GM12872 (cell line): ENCODE results near the gene LAT.

Experiments used
- TF ChIP-seq, protein P1 (sequence below): IDR thresholded peaks from 3 replicates; pipeline ENCODE4 v1.5.1; 2011; ENCODE audit warnings: low read depth, mild to moderate bottlenecking, low read length, moderate library complexity; ENCODE audit not compliant: insufficient read depth

Gene LAT

GRCh38 chr16:28987170-28987853 lies 2.5 kb downstream of the LAT start:
- TF ChIP-seq, protein P1, sequence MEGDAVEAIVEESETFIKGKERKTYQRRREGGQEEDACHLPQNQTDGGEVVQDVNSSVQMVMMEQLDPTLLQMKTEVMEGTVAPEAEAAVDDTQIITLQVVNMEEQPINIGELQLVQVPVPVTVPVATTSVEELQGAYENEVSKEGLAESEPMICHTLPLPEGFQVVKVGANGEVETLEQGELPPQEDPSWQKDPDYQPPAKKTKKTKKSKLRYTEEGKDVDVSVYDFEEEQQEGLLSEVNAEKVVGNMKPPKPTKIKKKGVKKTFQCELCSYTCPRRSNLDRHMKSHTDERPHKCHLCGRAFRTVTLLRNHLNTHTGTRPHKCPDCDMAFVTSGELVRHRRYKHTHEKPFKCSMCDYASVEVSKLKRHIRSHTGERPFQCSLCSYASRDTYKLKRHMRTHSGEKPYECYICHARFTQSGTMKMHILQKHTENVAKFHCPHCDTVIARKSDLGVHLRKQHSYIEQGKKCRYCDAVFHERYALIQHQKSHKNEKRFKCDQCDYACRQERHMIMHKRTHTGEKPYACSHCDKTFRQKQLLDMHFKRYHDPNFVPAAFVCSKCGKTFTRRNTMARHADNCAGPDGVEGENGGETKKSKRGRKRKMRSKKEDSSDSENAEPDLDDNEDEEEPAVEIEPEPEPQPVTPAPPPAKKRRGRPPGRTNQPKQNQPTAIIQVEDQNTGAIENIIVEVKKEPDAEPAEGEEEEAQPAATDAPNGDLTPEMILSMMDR = no peak

DNA sequence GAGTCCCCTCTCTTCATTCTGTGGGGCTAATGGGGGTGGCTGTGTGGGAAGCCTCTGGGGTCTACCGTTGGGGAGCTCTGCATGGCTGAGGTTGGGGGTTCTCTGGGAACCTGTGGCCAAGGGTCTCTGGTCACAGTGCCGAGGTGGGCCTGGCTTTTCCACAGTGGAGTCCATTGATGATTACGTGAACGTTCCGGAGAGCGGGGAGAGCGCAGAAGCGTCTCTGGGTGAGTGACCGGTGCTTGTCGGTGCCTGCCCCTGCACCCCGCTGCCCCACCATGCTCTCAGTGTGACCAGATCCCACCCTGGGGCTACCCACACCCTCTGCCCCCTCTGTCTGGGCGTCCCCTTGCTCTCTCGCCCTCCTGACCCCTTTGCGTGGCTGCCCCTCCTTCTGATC lies 4.5 kb downstream of the LAT start:
- TF ChIP-seq, protein P1 = no peak

- TF ChIP-seq, protein P1 = no peak
Observed at GRCh38 chr16:28990375-28991040, 5.7 kb downstream of the LAT start.

DNA sequence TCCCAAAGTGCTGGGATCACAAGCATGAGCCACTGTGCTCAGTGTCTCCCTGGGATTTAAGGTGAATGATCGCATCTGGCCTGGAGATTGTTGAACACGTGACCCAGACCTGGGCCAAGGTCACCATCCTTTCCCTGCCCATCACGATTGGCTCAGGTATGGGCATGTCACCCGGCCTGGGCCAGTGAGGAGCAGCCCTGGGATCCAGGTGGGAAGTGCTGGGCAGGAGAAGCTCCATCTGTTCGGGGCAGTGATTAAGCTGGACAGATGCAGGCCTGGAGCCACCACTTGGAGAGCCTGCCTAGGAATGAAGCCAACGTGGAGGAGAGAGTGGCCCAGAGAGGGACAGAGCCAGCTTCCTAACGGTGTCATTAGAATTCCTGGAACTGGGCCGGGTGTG lies 6.8 kb downstream of the LAT start:
- TF ChIP-seq, protein P1 = no peak

GRCh38 chr16:28992496-28992895 lies 7.6 kb downstream of the LAT start:
- TF ChIP-seq, protein P1 = no peak

DNA sequence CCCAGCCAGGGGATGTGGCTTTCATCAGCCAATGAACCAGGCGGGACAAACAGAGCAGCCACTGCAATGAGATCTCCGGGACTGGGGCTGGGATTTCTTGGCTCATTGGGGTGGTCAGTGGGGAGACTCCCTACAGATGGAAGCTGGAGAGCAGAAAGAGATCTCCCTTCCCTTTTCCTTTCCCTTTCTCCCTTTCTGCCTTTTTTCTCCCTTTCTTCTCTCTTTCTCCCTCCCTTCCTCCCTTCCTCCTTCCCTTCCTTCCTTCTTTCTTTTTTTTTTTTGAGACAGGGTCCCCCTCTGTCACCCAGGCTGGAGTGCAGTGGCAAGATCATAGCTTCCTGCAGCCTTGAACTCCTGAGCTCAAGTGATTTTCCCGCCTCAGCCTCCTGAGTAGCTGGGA lies 14.0 kb downstream of the LAT start:
- TF ChIP-seq, protein P1 = no peak

DNA sequence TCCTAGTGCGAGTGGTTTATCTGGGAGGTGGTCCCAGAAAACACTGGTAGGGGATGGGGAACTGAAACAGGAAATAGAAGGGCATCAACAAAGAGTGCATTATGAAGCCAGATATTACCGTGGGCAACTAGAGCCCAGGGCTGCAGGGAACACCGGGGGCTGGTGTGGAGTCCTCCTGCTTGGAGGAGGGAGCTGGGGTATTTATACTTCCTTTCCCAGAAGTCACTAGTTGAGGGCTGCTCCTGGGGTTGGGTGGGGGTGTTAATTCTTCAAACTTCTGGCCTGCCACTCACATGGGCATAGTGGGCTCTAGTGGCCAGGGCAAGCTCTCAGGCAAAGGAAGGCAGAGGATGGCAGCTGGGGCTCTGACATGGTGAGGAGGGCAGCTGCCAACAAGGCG lies 14.7 kb downstream of the LAT start:
- TF ChIP-seq, protein P1 = no peak
